Duodenal mucosa (tissue), 2 donors: ENCODE results near the gene LAIR2.
"Not testable (repeated sequence)": the region's sequence is repeated elsewhere in the genome, so short reads cannot be mapped to it uniquely, and the experiment has no call there.

Experiments
- H3K27ac ChIP-seq: one replicate; pipeline ENCODE4 v1.7.0; 2013; ENCODE audit warnings: low read depth, low read length
- H3K27me3 ChIP-seq, 2 donors: one replicate each; pipeline ENCODE4 v1.7.0; 2013; ENCODE audit warnings: low read length in 2 of 2, control low read depth in 1 of 2; ENCODE audit not compliant: insufficient read depth in 2 of 2, control insufficient read depth in 1 of 2
- H3K36me3 ChIP-seq, 2 donors: one replicate each; pipeline ENCODE4 v1.7.0; 2013; ENCODE audit warnings: low read length in 2 of 2, control low read depth in 1 of 2; ENCODE audit not compliant: insufficient read depth in 2 of 2, control insufficient read depth in 1 of 2
- H3K4me1 ChIP-seq, 2 donors: one replicate each; pipeline ENCODE4 v1.7.0; 2013; ENCODE audit warnings: low read length in 2 of 2, control low read depth in 1 of 2; ENCODE audit not compliant: insufficient read depth in 2 of 2, control insufficient read depth in 1 of 2
- H3K4me3 ChIP-seq, 2 donors: one replicate each; pipeline ENCODE4 v1.7.0; 2013; ENCODE audit warnings: low read length in 2 of 2, low read depth in 1 of 2
- H3K9ac ChIP-seq, 2 donors: one replicate each; pipeline ENCODE4 v1.7.0; 2013; ENCODE audit warnings: low read length in 2 of 2, low read depth in 1 of 2
- H3K9me3 ChIP-seq, 2 donors: one replicate each; pipeline ENCODE4 v1.7.0; 2013; ENCODE audit warnings: low read length in 2 of 2, control low read depth in 1 of 2; ENCODE audit not compliant: control insufficient read depth in 1 of 2

Gene LAIR2

GRCh38 chr19:54509200-54509940 lies 6.7 kb downstream of the LAIR2 start:
- not testable (repeated sequence) for H3K27me3 ChIP-seq

GRCh38 chr19:54515156-54515555 lies 12.5 kb downstream of the LAIR2 start:
- H3K27me3 ChIP-seq = peaks cover 3 to 4% of the 10 kb centered on the region in 2 donors
- H3K9me3 ChIP-seq = no peaks in the 10 kb centered on the region
- no peak overlapping the region for H3K9ac ChIP-seq
- no peak overlapping the region for H3K27ac ChIP-seq
- no peaks in the 10 kb centered on the region for H3K4me1 ChIP-seq
- H3K36me3 ChIP-seq = no peaks in the 10 kb centered on the region
- H3K4me3 ChIP-seq = no peak overlapping the region

More at GRCh38 chr19:54509200-54509940, 6.7 kb downstream of the LAIR2 start:
- H3K9ac ChIP-seq, H3K4me1 ChIP-seq, H3K4me3 ChIP-seq, H3K36me3 ChIP-seq, H3K9me3 ChIP-seq, H3K27ac ChIP-seq: not testable (repeated sequence)

GRCh38 chr19:54517483-54517882 lies 14.9 kb downstream of the LAIR2 start:
- H3K4me3 ChIP-seq = no peak overlapping the region
- no peaks in the 10 kb centered on the region for H3K36me3 ChIP-seq
- peaks cover 3 to 4% of the 10 kb centered on the region in 2 donors for H3K27me3 ChIP-seq
- H3K27ac ChIP-seq = no peak overlapping the region
- no peaks in the 10 kb centered on the region for H3K9me3 ChIP-seq
- H3K9ac ChIP-seq = no peak overlapping the region
- no peaks in the 10 kb centered on the region for H3K4me1 ChIP-seq

- H3K9me3 ChIP-seq = no peaks in the 10 kb centered on the region
- H3K36me3 ChIP-seq = no peaks in the 10 kb centered on the region
- H3K27ac ChIP-seq = no peak overlapping the region
- no peaks in the 10 kb centered on the region for H3K4me1 ChIP-seq
- peaks cover 3 to 4% of the 10 kb centered on the region in 2 donors for H3K27me3 ChIP-seq
- H3K4me3 ChIP-seq = no peak overlapping the region
- H3K9ac ChIP-seq = no peak overlapping the region
These were observed 16.2 kb downstream of the LAIR2 start for GRCh38 chr19:54518844-54519243.

GRCh38 chr19:54521022-54521859 lies 18.6 kb downstream of the LAIR2 start:
- Histone ChIP-seq H3K4me3 (no peak overlapping the region), H3K4me1 (no peaks in the 10 kb centered on the region), H3K9ac (no peak overlapping the region), H3K27me3 (peaks cover 0 to 2% of the 10 kb centered on the region in 2 donors), H3K27ac (no peak overlapping the region), H3K36me3 (no peaks in the 10 kb centered on the region), H3K9me3 (no peaks in the 10 kb centered on the region)

GRCh38 chr19:54521860-54522513 lies 19.4 kb downstream of the LAIR2 start:
- H3K27me3 ChIP-seq = no peaks in the 10 kb centered on the region
- H3K4me1 ChIP-seq = no peaks in the 10 kb centered on the region
- no peak overlapping the region for H3K4me3 ChIP-seq
- H3K9ac ChIP-seq = no peak overlapping the region
- no peaks in the 10 kb centered on the region for H3K9me3 ChIP-seq
- H3K36me3 ChIP-seq = no peaks in the 10 kb centered on the region
- H3K27ac ChIP-seq = no peak overlapping the region

GRCh38 chr19:54523403-54523802 lies 20.8 kb downstream of the LAIR2 start:
- no peak overlapping the region for H3K9ac ChIP-seq
- H3K4me1 ChIP-seq = no peaks in the 10 kb centered on the region
- no peak overlapping the region for H3K27ac ChIP-seq
- no peaks in the 10 kb centered on the region for H3K27me3 ChIP-seq
- H3K36me3 ChIP-seq = no peaks in the 10 kb centered on the region
- no peaks in the 10 kb centered on the region for H3K9me3 ChIP-seq
- no peak overlapping the region for H3K4me3 ChIP-seq

- Histone ChIP-seq H3K9ac (no peak overlapping the region), H3K9me3 (no peaks in the 10 kb centered on the region), H3K4me1 (no peaks in the 10 kb centered on the region), H3K4me3 (no peak overlapping the region), H3K36me3 (no peaks in the 10 kb centered on the region), H3K27me3 (no peaks in the 10 kb centered on the region), H3K27ac (no peak overlapping the region)
These were observed 23.0 kb downstream of the LAIR2 start for GRCh38 chr19:54525636-54526035.

GRCh38 chr19:54526972-54527371 lies 24.3 kb downstream of the LAIR2 start:
- Histone ChIP-seq H3K4me1 (no peaks in the 10 kb centered on the region), H3K4me3 (no peak overlapping the region), H3K9ac (no peak overlapping the region), H3K9me3 (no peaks in the 10 kb centered on the region), H3K36me3 (no peaks in the 10 kb centered on the region), H3K27ac (no peak overlapping the region), H3K27me3 (no peaks in the 10 kb centered on the region)

GRCh38 chr19:54530866-54531265 lies 28.2 kb downstream of the LAIR2 start:
- H3K36me3 ChIP-seq = no peaks in the 10 kb centered on the region
- no peak overlapping the region for H3K9ac ChIP-seq
- no peaks in the 10 kb centered on the region for H3K9me3 ChIP-seq
- no peaks in the 10 kb centered on the region for H3K4me1 ChIP-seq
- H3K27me3 ChIP-seq = peaks cover 0 to 5% of the 10 kb centered on the region in 2 donors
- no peak overlapping the region for H3K4me3 ChIP-seq
- H3K27ac ChIP-seq = no peak overlapping the region
